ENCODE data around the gene COL4A1. TPM values are rescaled to one million over a fixed set of nuclear protein-coding genes. Genes with fewer than 3 reads are reported as not detected.

COL4A1 gene
- total RNA-seq, 6 donors from 2014 or later, result 81.7 to 309 (median 167) TPM

- Histone ChIP-seq H3K4me3 (no peak overlapping the region), H3K27ac (peak overlapping the region in 1 of 4 donors; percentile 12), H3K9me3 (no peaks in the 10 kb centered on the region), H3K27me3 (no peaks in the 10 kb centered on the region), H3K36me3 (peaks cover 0 to 2% (median 0%) of the 10 kb centered on the region in 4 donors), H3K4me1 (peaks cover 17 to 61% (median 35%) of the 10 kb centered on the region in 4 donors)
- 76 to 78% methylated on average over 14 to 17 of the region's 18 CpGs for WGBS, 2 donors
- DNase-seq (no peak), ATAC-seq (ENCODE audit: low FRiP score in 2 of 2) (no peak)
- no peak for TF ChIP-seq CTCF (IDR thresholded peaks at IDR 0.05)
- no peak for TF ChIP-seq POLR2AphosphoS5 (IDR thresholded peaks at IDR 0.05)
- no peak for TF ChIP-seq EP300 (IDR thresholded peaks at IDR 0.05)
- TF ChIP-seq POLR2A (IDR thresholded peaks at IDR 0.05), result no peak
Measured at GRCh38 chr13:110230661-110231347, 76.2 kb downstream of the COL4A1 start.

GRCh38 chr13:110229905-110230563, 76.9 kb downstream of the COL4A1 start:
- DNase-seq (no peak), ATAC-seq (ENCODE audit: low FRiP score in 2 of 2) (no peak)
- Histone ChIP-seq H3K27ac (peak overlapping the region in 1 of 4 donors; percentile 42), H3K27me3 (no peaks in the 10 kb centered on the region), H3K4me1 (peaks cover 17 to 62% (median 35%) of the 10 kb centered on the region in 4 donors), H3K4me3 (no peak overlapping the region), H3K9me3 (no peaks in the 10 kb centered on the region), H3K36me3 (peaks cover 0 to 2% (median 0%) of the 10 kb centered on the region in 4 donors)
- 90 to 93% methylated on average over 16 of the region's 16 CpGs for WGBS, 2 donors
- TF ChIP-seq CTCF (IDR thresholded peaks at IDR 0.05), result no peak
- no peak for TF ChIP-seq POLR2A (IDR thresholded peaks at IDR 0.05)
- TF ChIP-seq POLR2AphosphoS5 (IDR thresholded peaks at IDR 0.05), result no peak
- no peak for TF ChIP-seq EP300 (IDR thresholded peaks at IDR 0.05)

GRCh38 chr13:110228936-110229904, 77.7 kb downstream of the COL4A1 start:
- 75 to 86% methylated on average over 12 to 15 of the region's 15 CpGs for WGBS, 2 donors
- Histone ChIP-seq H3K4me1 (peaks cover 13 to 57% (median 32%) of the 10 kb centered on the region in 4 donors), H3K27me3 (no peaks in the 10 kb centered on the region), H3K4me3 (no peak overlapping the region), H3K9me3 (no peaks in the 10 kb centered on the region), H3K27ac (peak overlapping the region in 2 of 4 donors; percentile 34 to 42), H3K36me3 (peaks cover 0 to 2% (median 0%) of the 10 kb centered on the region in 4 donors)
- TF ChIP-seq EP300 (IDR thresholded peaks at IDR 0.05) (no peak), POLR2AphosphoS5 (IDR thresholded peaks at IDR 0.05) (no peak), CTCF (IDR thresholded peaks at IDR 0.05) (no peak), POLR2A (IDR thresholded peaks at IDR 0.05) (no peak)
- no peak for ATAC-seq (ENCODE audit: low FRiP score in 2 of 2)
- DNase-seq, result no peak

- no peaks in the 10 kb centered on the region for H3K27me3 ChIP-seq
- DNase-seq (peak in 1 of 2 donors; percentile 58), ATAC-seq (ENCODE audit: low FRiP score in 2 of 2) (no peak)
- peak overlapping the region; percentile 13 to 48 (median 38) for H3K27ac ChIP-seq
- TF ChIP-seq POLR2AphosphoS5 (IDR thresholded peaks at IDR 0.05), result no peak
- TF ChIP-seq CTCF (IDR thresholded peaks at IDR 0.05), result no peak
- no peak for TF ChIP-seq EP300 (IDR thresholded peaks at IDR 0.05)
- no peak for TF ChIP-seq POLR2A (IDR thresholded peaks at IDR 0.05)
- no peak overlapping the region for H3K4me3 ChIP-seq
- peaks cover 5 to 47% (median 24%) of the 10 kb centered on the region in 4 donors for H3K4me1 ChIP-seq
- peaks cover 0 to 2% (median 0%) of the 10 kb centered on the region in 4 donors for H3K36me3 ChIP-seq
- H3K9me3 ChIP-seq, result no peaks in the 10 kb centered on the region
- WGBS, 2 donors, result 80 to 83% methylated on average over 20 to 28 of the region's 28 CpGs
Measured at GRCh38 chr13:110227864-110228643, 78.9 kb downstream of the COL4A1 start.

All from upper lobe of left lung (tissue), 6 donors.